ENCODE data around the gene RGSL1. TPM values are rescaled to one million over a fixed set of nuclear protein-coding genes. Genes with fewer than 3 reads are reported as not detected.

RGSL1 gene
- total RNA-seq, 1 donor from 2014 or later, result not detected

GRCh38 chr1:182484531-182485257, 34.7 kb downstream of the RGSL1 start:
- H3K36me3 ChIP-seq, result no peaks in the 10 kb centered on the region
- H3K9me3 ChIP-seq, result no peaks in the 10 kb centered on the region
- TF ChIP-seq, protein P1, sequence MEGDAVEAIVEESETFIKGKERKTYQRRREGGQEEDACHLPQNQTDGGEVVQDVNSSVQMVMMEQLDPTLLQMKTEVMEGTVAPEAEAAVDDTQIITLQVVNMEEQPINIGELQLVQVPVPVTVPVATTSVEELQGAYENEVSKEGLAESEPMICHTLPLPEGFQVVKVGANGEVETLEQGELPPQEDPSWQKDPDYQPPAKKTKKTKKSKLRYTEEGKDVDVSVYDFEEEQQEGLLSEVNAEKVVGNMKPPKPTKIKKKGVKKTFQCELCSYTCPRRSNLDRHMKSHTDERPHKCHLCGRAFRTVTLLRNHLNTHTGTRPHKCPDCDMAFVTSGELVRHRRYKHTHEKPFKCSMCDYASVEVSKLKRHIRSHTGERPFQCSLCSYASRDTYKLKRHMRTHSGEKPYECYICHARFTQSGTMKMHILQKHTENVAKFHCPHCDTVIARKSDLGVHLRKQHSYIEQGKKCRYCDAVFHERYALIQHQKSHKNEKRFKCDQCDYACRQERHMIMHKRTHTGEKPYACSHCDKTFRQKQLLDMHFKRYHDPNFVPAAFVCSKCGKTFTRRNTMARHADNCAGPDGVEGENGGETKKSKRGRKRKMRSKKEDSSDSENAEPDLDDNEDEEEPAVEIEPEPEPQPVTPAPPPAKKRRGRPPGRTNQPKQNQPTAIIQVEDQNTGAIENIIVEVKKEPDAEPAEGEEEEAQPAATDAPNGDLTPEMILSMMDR (IDR thresholded peaks at IDR 0.05), result peak; percentile 38
- no peak overlapping the region for H3K4me3 ChIP-seq
- intact Hi-C loops (cut with DNase I), result no loop called here
- DNase-seq, result no peak
- no peaks in the 10 kb centered on the region for H3K4me1 ChIP-seq
- no peaks in the 10 kb centered on the region for H3K27me3 ChIP-seq (ENCODE audit: low read depth)
- ATAC-seq, result peak; percentile 65 to 85
- H3K27ac ChIP-seq, result no peak overlapping the region

DNA sequence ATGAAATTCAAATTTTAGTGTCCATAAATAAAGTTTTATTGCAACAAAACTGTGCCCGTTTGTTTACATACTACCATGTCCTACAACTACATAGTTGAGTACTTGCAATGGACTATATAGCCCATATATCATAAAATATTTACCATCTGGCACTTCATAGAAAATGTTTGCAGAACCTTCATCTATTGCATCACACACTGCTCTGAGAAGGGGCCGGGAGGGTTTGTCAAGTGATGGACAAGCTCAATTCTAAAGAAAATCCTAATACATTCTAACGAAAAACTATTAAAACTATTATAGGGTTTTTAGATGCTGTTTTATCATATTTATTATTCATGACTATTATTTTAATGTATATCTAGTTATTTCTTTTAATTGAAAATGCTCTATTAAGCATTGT, 35.9 kb downstream of the RGSL1 start:
- intact Hi-C loops (cut with DNase I), result no loop called here
- no peak for ATAC-seq
- Histone ChIP-seq H3K4me1 (no peaks in the 10 kb centered on the region), H3K27me3 (ENCODE audit: low read depth) (no peaks in the 10 kb centered on the region), H3K9me3 (no peaks in the 10 kb centered on the region), H3K36me3 (no peaks in the 10 kb centered on the region), H3K27ac (no peak overlapping the region), H3K4me3 (no peak overlapping the region)
- TF ChIP-seq, protein P1 (IDR thresholded peaks at IDR 0.05), result no peak
- no peak for DNase-seq

- intact Hi-C loops (cut with DNase I), result no loop called here
- DNase-seq (no peak), ATAC-seq (no peak)
- TF ChIP-seq, protein P1 (IDR thresholded peaks at IDR 0.05), result no peak
- H3K27me3 ChIP-seq (ENCODE audit: low read depth), result no peaks in the 10 kb centered on the region
- no peaks in the 10 kb centered on the region for H3K36me3 ChIP-seq
- H3K4me1 ChIP-seq, result no peaks in the 10 kb centered on the region
- no peak overlapping the region for H3K27ac ChIP-seq
- H3K9me3 ChIP-seq, result no peaks in the 10 kb centered on the region
- H3K4me3 ChIP-seq, result no peak overlapping the region
Measured at GRCh38 chr1:182488803-182489202, 38.9 kb downstream of the RGSL1 start.

- H3K27ac ChIP-seq, result no peak overlapping the region
- no peak for DNase-seq
- no peaks in the 10 kb centered on the region for H3K27me3 ChIP-seq (ENCODE audit: low read depth)
- H3K9me3 ChIP-seq, result no peaks in the 10 kb centered on the region
- TF ChIP-seq, protein P1 (IDR thresholded peaks at IDR 0.05), result no peak
- no peak for ATAC-seq
- H3K4me3 ChIP-seq, result no peak overlapping the region
- no peaks in the 10 kb centered on the region for H3K36me3 ChIP-seq
- H3K4me1 ChIP-seq, result no peaks in the 10 kb centered on the region
- intact Hi-C loops (cut with DNase I), result no loop called here
Measured at GRCh38 chr1:182493063-182493462, 43.1 kb downstream of the RGSL1 start.

DNA sequence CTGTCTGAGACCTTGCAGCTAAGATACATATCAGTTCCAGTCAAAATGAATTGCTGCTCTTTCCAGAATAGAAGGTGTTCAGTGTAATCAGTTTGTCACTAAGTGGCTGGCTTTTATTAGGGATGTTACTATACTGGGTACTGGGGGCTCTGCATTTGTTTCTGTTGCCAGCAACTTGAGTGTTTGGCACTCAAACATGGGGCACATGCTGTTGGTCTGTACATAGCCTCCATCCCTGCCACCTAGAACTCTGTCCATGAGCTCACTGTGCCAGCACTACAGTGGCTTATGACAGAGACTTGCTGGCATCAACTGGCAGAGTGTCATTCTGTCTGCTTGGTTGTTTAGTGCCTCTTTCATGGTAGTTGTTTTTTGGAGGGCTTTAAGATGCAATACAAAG, 45.1 kb downstream of the RGSL1 start:
- Histone ChIP-seq H3K27ac (no peak overlapping the region), H3K36me3 (no peaks in the 10 kb centered on the region), H3K4me3 (no peak overlapping the region), H3K27me3 (ENCODE audit: low read depth) (no peaks in the 10 kb centered on the region), H3K9me3 (no peaks in the 10 kb centered on the region), H3K4me1 (no peaks in the 10 kb centered on the region)
- ATAC-seq (no peak), DNase-seq (no peak)
- intact Hi-C loops (cut with DNase I), result no loop called here
- TF ChIP-seq, protein P1 (IDR thresholded peaks at IDR 0.05), result no peak

Measured in lower lobe of right lung (tissue), 2 donors.